PC-9 (cell line): ENCODE data around the gene BRSK2. TPM values are rescaled to one million over a fixed set of nuclear protein-coding genes. Genes with fewer than 3 reads are reported as not detected.
"Not testable (repeated sequence)": the region's sequence is repeated elsewhere in the genome, so short reads cannot be mapped to it uniquely, and the experiment has no call there.

Experiments used
- BruUV-seq: library from RNA; stranded (reverse); fragments of 400-500 nt; replicated peaks from 2 replicates; lab custom pipeline; 2021; lab: Mats Ljungman, UMichigan
- CTCF ChIA-PET: fragments of 300-600 bp; sonication (Branson Sonifier 250); formaldehyde crosslinking; loops from one replicate; lab custom pipeline; 2022; ENCODE audit warnings: antibody characterized with exemption; lab: Charles Lee
- POLR2A ChIA-PET: fragments of 300-600 bp; sonication (Branson Sonifier 250); formaldehyde crosslinking; loops from one replicate; lab custom pipeline; 2022; ENCODE audit warnings: antibody characterized with exemption; ENCODE audit not compliant: unreplicated experiment; lab: Charles Lee
- DNase-seq, 2 experiments: peaks; one replicate each; pipeline versions ENCODE4 v3.0.0 to v3.0.0-alpha.2; 2015 to 2022; ENCODE audit warnings: mixed read lengths in 1 of 2
- H2AFZ ChIP-seq: fragments of 200-600 bp; sonication (generic); 2 replicates; pipeline ENCODE4 v1.8.1; 2017; ENCODE audit warnings: antibody characterized with exemption
- H3F3A ChIP-seq: fragments of 200-600 bp; sonication (generic); 2 replicates; pipeline ENCODE4 v1.8.1; 2017; ENCODE audit warnings: antibody characterized with exemption, mild to moderate bottlenecking, low read depth; ENCODE audit not compliant: insufficient read depth
- H3K27ac ChIP-seq: fragments of 200-600 bp; sonication (generic); 2 replicates; pipeline ENCODE4 v1.6.1; 2016; ENCODE audit warnings: mixed run types
- H3K27me3 ChIP-seq: fragments of 200-600 bp; sonication (generic); 2 replicates; pipeline ENCODE4 v1.6.1; 2016; ENCODE audit warnings: low read depth, mixed run types; ENCODE audit not compliant: insufficient read depth
- H3K36me3 ChIP-seq: fragments of 200-600 bp; sonication (generic); 2 replicates; pipeline ENCODE4 v1.6.1; 2016; ENCODE audit warnings: low read depth, mixed run types
- H3K4me1 ChIP-seq: fragments of 200-600 bp; sonication (generic); replicated peaks from 2 replicates; pipeline ENCODE4 v1.6.1; 2016; ENCODE audit warnings: mixed run types; ENCODE audit not compliant: insufficient read depth
- H3K4me2 ChIP-seq: fragments of 200-600 bp; sonication (generic); 2 replicates; pipeline ENCODE4 v1.6.1; 2017; ENCODE audit warnings: mixed run types
- H3K4me3 ChIP-seq: fragments of 200-600 bp; sonication (generic); 2 replicates; pipeline ENCODE4 v1.6.1; 2016; ENCODE audit warnings: mixed run types
- H3K79me2 ChIP-seq: fragments of 200-600 bp; sonication (generic); 2 replicates; pipeline ENCODE4 v1.6.1; 2017; ENCODE audit warnings: low read depth, mixed run types
- H3K9me2 ChIP-seq: fragments of 200-600 bp; sonication (generic); 2 replicates; pipeline ENCODE4 v1.8.1; 2017; ENCODE audit warnings: mild to moderate bottlenecking; ENCODE audit not compliant: insufficient read depth
- H3K9me3 ChIP-seq: fragments of 200-600 bp; sonication (generic); 2 replicates; pipeline ENCODE4 v1.8.1; 2016; ENCODE audit warnings: low read depth; ENCODE audit not compliant: insufficient read depth
- H4K20me1 ChIP-seq: fragments of 200-600 bp; sonication (generic); 2 replicates; pipeline ENCODE4 v1.8.1; 2017; ENCODE audit not compliant: insufficient read depth
- EZH2 ChIP-seq: fragments of 200-600 bp; sonication (generic); IDR thresholded peaks from 2 replicates; pipeline ENCODE4 v1.8.0; 2017; ENCODE audit warnings: antibody characterized with exemption, low read depth
- intact Hi-C: fragments of 100-400 bp; cut with micrococcal nuclease; formaldehyde crosslinking; loops from one replicate; pipeline ENCODE4 v1.10.0; 2022; ENCODE audit not compliant: unreplicated experiment
- total RNA-seq: library from RNA; stranded (reverse); gene quantifications from 2 replicates; pipeline ENCODE4 v1.2.3, GENCODE V29; 2021
- TF ChIP-seq, protein P1 (sequence below): fragments of 200-600 bp; sonication (generic); conservative IDR thresholded peaks from 2 replicates; pipeline ENCODE4 v1.6.1; 2017; ENCODE audit warnings: mixed run types, antibody characterized with exemption, mild to moderate bottlenecking, moderate library complexity

The BRSK2 gene
- total RNA-seq, 1 experiment from 2014 or later, result 2.9 TPM

DNA sequence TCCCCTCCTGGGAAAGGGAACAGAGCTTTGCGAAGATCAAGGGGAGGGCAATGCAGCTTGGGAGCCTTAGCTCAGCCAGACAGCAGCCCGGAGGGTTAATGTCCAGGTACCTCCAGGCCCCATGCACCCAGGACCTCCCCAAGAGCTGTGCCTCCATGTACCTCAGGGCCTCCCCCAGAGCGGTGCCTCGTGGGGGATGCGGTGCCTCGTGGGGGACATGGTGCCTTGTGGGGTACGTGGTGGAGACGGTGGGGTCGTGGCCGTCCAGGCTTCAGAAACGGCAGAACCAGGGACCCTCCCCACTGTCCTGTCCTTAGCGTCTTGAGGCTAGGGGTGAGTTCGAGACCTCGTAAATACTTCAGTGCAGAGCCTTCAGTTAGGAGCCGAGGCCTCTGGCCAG is 33.2 kb downstream of the BRSK2 start:
- Histone ChIP-seq H3K27ac (no peak overlapping the region), H3K27me3 (peaks cover 6% of the 10 kb centered on the region; the same call in 1 of the 2 replicates), H3K9me3 (no peaks in the 10 kb centered on the region), H3K4me2 (no peak overlapping the region), H4K20me1 (no peaks in the 10 kb centered on the region), H3F3A (no peaks in the 10 kb centered on the region), H3K4me3 (no peak overlapping the region), H3K36me3 (no peaks in the 10 kb centered on the region), H2AFZ (no peak overlapping the region), H3K4me1 (no peaks in the 10 kb centered on the region), H3K9me2 (no peaks in the 10 kb centered on the region), H3K79me2 (no peaks in the 10 kb centered on the region)
- DNase-seq, result no peak
- intact Hi-C loops, result no loop called here
- no TSS peak for BruUV-seq
- no peak for TF ChIP-seq EZH2
- TF ChIP-seq, protein P1, sequence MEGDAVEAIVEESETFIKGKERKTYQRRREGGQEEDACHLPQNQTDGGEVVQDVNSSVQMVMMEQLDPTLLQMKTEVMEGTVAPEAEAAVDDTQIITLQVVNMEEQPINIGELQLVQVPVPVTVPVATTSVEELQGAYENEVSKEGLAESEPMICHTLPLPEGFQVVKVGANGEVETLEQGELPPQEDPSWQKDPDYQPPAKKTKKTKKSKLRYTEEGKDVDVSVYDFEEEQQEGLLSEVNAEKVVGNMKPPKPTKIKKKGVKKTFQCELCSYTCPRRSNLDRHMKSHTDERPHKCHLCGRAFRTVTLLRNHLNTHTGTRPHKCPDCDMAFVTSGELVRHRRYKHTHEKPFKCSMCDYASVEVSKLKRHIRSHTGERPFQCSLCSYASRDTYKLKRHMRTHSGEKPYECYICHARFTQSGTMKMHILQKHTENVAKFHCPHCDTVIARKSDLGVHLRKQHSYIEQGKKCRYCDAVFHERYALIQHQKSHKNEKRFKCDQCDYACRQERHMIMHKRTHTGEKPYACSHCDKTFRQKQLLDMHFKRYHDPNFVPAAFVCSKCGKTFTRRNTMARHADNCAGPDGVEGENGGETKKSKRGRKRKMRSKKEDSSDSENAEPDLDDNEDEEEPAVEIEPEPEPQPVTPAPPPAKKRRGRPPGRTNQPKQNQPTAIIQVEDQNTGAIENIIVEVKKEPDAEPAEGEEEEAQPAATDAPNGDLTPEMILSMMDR, result no peak
- POLR2A ChIA-PET, result no interaction called here
- CTCF ChIA-PET, result no interaction called here

DNA sequence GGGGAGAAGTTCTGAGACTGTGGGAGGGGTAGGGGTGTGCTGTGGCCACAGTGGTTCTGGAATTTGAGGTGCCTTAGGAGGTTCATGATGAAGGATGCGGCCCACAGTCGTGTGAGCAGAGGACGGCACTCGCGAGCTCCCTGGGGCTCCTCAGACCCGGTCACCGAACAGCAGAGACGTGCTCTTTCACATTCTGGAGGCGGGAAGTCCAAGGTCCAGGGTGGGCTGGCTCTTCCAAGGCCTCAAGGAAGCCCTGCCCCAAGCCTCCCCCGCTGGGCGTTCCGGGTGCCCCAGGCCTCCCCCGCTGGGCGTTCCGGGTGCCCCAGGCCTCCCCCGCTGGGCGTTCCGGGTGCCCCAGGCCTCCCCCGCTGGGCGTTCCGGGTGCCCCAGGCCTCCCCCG is 33.7 kb downstream of the BRSK2 start:
- H3K4me1 ChIP-seq, H3K4me3 ChIP-seq, CTCF ChIA-PET, H3K4me2 ChIP-seq, BruUV-seq, H3K79me2 ChIP-seq, H3K9me2 ChIP-seq, H3K27ac ChIP-seq, H3K36me3 ChIP-seq, intact Hi-C loops, DNase-seq, H3K9me3 ChIP-seq, POLR2A ChIA-PET, H3F3A ChIP-seq, H2AFZ ChIP-seq, H3K27me3 ChIP-seq, H4K20me1 ChIP-seq: not testable (repeated sequence)

DNA sequence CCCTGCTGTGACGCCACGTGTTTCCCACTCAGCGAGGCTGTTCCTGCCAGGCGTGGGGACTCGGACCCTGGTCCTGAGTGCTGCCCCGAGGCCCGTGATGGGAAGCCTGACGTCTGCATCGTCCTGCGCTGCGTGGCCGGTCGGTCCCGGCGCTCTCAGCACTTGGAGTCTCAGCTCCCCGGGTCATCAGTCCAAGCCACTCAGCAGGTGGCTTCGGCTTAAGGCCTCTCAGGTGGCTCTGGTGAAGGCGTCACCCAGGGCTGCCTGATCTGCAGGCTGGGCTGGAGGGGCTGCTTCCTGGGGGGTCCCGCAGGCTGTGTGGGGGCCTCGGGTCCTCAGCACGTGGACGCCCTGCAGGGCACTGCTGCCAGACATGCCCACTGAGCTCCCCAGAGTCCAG is 35.3 kb downstream of the BRSK2 start:
- ChIA-PET CTCF (no interaction called here), POLR2A (no interaction called here)
- Histone ChIP-seq H3K9me3 (no peaks in the 10 kb centered on the region), H3F3A (no peaks in the 10 kb centered on the region), H3K36me3 (no peaks in the 10 kb centered on the region), H3K4me3 (no peak overlapping the region), H3K4me1 (no peaks in the 10 kb centered on the region), H3K27ac (no peak overlapping the region), H4K20me1 (no peaks in the 10 kb centered on the region), H2AFZ (no peak overlapping the region), H3K4me2 (no peak overlapping the region), H3K9me2 (no peaks in the 10 kb centered on the region), H3K79me2 (no peaks in the 10 kb centered on the region), H3K27me3 (peaks cover 6% of the 10 kb centered on the region; the same call in 1 of the 2 replicates)
- TF ChIP-seq EZH2, result no peak
- TF ChIP-seq, protein P1, result no peak
- DNase-seq, result no peak
- intact Hi-C loops, result no loop called here
- no TSS peak for BruUV-seq

DNA sequence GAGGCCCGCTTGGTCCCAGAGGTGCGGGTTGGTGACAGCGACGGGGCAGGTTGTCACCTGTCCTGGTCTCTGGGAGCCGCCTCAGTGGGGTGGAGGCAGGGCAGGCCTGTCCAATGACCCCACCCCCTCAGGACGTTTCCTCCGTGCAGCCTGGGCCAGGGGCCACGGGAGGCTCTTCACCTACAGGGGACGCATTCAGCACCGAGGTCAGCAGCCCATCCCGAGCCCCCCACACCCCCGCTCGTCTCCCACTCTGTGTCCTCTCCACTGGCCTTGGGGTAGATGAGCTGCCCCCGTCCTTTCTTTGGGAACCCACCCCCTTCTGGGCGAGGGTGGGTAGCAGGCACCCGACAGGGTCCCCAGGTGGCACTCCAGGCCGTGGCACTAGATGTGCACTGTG is 35.7 kb downstream of the BRSK2 start:
- Histone ChIP-seq H3K9me2 (no peaks in the 10 kb centered on the region), H3F3A (no peaks in the 10 kb centered on the region), H3K79me2 (no peaks in the 10 kb centered on the region), H2AFZ (no peak overlapping the region), H3K36me3 (no peaks in the 10 kb centered on the region), H3K4me1 (no peaks in the 10 kb centered on the region), H3K4me2 (no peak overlapping the region), H4K20me1 (no peaks in the 10 kb centered on the region), H3K27ac (no peak overlapping the region), H3K27me3 (peaks cover 6% of the 10 kb centered on the region; the same call in 1 of the 2 replicates), H3K4me3 (no peak overlapping the region), H3K9me3 (no peaks in the 10 kb centered on the region)
- BruUV-seq, result no TSS peak
- POLR2A ChIA-PET, result no interaction called here
- intact Hi-C loops, result no loop called here
- DNase-seq, result no peak
- CTCF ChIA-PET, result no interaction called here
- TF ChIP-seq, protein P1, result no peak
